HUES48 (cell line): ENCODE data around the gene GID8.
"Not testable (repeated sequence)": the region's sequence is repeated elsewhere in the genome, so short reads cannot be mapped to it uniquely, and the experiment has no call there.

Experiments used
- H3K27ac ChIP-seq: one replicate; pipeline ENCODE4 v1.7.0; 2013; ENCODE audit warnings: low read depth, low read length, inconsistent platforms
- H3K27me3 ChIP-seq: 2 replicates; pipeline ENCODE4 v1.6.1; 2013; ENCODE audit warnings: mild to moderate bottlenecking, low read length; ENCODE audit not compliant: control insufficient read depth, insufficient read depth
- H3K36me3 ChIP-seq: 2 replicates; pipeline ENCODE4 v1.6.1; 2013; ENCODE audit warnings: low read length; ENCODE audit not compliant: control insufficient read depth, insufficient read depth
- H3K4me1 ChIP-seq: 2 replicates; pipeline ENCODE4 v1.6.1; 2013; ENCODE audit warnings: mild to moderate bottlenecking, low read length; ENCODE audit not compliant: control insufficient read depth, insufficient read depth
- H3K4me3 ChIP-seq: 2 replicates; pipeline ENCODE4 v1.5.1; 2013; ENCODE audit warnings: mild to moderate bottlenecking, low read depth, low read length
- H3K9ac ChIP-seq: 2 replicates; pipeline ENCODE4 v1.6.1; 2013; ENCODE audit warnings: mild to moderate bottlenecking, low read depth, low read length, moderate library complexity
- H3K9me3 ChIP-seq: 2 replicates; pipeline ENCODE4 v1.6.1; 2013; ENCODE audit warnings: low read length; ENCODE audit not compliant: control insufficient read depth, insufficient read depth

GID8 gene

GRCh38 chr20:62960446-62961309 lies 22.7 kb downstream of the GID8 start:
- H3K36me3 ChIP-seq: peaks cover 34% of the 10 kb centered on the region
- not testable (repeated sequence) for H3K9me3 ChIP-seq, H3K9ac ChIP-seq, H3K27me3 ChIP-seq, H3K27ac ChIP-seq, H3K4me3 ChIP-seq, H3K4me1 ChIP-seq

DNA sequence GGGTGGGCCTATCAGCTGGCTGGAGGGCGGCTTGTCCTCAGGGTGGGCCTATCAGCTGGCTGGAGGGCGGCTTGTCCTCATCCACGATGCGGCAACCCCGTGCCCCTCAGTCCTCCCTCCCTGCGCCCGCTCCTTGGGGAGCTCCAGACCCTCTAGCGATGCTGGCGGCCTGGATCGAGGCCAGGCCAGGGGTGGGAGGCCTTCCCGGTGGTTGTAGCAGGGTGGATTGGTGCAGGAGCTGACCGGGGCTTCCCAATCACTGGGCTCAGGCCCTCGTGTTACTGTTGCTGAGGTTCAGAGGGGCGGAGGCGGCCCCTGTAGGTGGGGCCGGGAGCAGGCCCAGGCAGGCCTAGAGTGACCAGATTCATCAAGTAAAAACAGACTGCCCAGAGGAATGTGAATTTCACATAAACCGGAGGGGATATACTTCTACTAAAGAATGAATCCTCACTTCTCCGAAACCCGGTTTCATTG lies 23.4 kb downstream of the GID8 start:
- Histone ChIP-seq H3K4me3 (no peak overlapping the region), H3K27ac (no peak overlapping the region), H3K4me1 (no peaks in the 10 kb centered on the region), H3K36me3 (peaks cover 33% of the 10 kb centered on the region), H3K27me3 (no peaks in the 10 kb centered on the region), H3K9ac (no peak overlapping the region), H3K9me3 (no peaks in the 10 kb centered on the region)

- Histone ChIP-seq H3K9me3 (no peaks in the 10 kb centered on the region), H3K4me1 (no peaks in the 10 kb centered on the region), H3K9ac (no peak overlapping the region), H3K36me3 (peaks cover 29% of the 10 kb centered on the region), H3K4me3 (no peak overlapping the region), H3K27me3 (no peaks in the 10 kb centered on the region), H3K27ac (no peak overlapping the region)
Observed at GRCh38 chr20:62961799-62962198, 23.9 kb downstream of the GID8 start.

DNA sequence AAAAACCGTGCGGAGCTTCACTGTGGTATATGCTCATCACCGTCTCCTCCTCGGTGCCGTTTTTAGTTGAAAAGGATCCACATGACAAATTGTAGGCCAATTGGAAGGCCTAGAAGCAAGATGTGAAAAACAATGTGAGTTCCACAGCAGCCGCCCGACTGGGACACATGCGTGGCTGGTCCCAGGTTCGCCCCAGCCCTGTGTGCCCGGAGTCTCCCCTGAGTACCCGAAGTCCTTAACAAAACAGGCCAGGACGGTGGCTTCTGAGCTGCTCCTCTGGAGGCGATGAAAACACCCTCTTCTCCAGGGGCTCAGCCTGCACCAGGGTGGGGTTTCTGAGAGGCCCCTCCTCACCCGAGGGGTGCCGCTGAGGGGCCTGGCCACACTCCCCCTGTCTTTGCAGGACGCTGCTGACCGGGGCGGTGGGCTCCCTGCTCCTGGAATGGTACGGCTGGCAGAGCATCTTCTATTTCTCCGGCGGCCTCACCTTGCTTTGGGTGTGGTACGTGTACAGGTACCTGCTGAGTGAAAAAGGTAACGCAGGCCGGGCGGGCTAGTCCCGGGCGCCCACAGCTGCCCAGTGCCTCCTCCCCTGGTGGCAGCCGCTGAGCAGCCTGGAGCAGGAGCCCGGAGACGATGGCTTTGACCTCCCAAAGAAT lies 24.4 kb downstream of the GID8 start:
- Histone ChIP-seq H3K9me3 (no peaks in the 10 kb centered on the region), H3K4me1 (no peaks in the 10 kb centered on the region), H3K27ac (no peak overlapping the region), H3K27me3 (no peaks in the 10 kb centered on the region), H3K4me3 (no peak overlapping the region), H3K36me3 (peaks cover 26% of the 10 kb centered on the region), H3K9ac (no peak overlapping the region)

GRCh38 chr20:62962891-62963613 lies 25.1 kb downstream of the GID8 start:
- Histone ChIP-seq H3K9me3 (no peaks in the 10 kb centered on the region), H3K27me3 (no peaks in the 10 kb centered on the region), H3K27ac (no peak overlapping the region), H3K9ac (no peak overlapping the region), H3K36me3 (peaks cover 19% of the 10 kb centered on the region; the same call in 1 of the 2 replicates), H3K4me3 (no peak overlapping the region), H3K4me1 (no peaks in the 10 kb centered on the region)

DNA sequence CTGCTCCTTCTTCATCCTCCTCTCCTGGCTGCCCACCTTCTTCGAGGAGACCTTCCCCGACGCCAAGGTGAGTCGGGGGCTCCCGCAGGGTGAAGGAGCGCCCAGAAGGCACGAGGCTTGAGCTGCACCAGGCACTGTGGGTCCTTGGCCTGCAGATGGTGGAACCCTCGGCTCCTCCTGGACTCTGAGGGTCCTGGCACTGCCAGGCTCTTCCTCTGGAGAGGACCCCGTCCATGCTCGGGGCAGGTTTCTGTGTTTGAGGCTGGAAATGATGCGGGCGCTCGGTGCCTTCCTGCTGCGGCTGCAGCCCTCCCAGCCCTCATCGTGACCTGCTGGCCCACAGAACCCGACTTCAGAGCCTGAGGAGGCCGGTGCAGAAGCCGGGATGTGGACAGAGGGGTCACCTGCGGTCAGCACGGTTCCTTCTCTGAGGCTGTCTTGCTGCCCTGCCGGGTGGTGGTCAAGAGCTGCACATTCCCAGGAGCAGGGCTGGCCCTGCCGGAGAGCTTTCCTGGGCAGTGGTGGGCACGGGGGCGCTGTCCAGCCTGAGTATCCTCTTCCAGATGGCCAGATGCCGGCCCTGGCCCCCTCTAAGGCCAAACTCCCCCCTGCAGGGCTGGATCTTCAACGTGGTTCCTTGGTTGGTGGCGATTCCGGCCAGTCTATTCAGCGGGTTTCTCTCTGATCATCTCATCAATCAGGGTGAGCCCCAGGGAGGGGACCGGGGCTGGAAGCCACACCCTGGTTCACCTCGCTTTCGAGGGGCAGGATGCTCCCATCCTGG lies 25.9 kb downstream of the GID8 start:
- H3K36me3 ChIP-seq: peaks cover 18% of the 10 kb centered on the region; the same call in 1 of the 2 replicates
- no peak overlapping the region for H3K9ac ChIP-seq
- H3K4me3 ChIP-seq: no peak overlapping the region

GRCh38 chr20:62964700-62965099 lies 26.8 kb downstream of the GID8 start:
- Histone ChIP-seq H3K9me3 (no peaks in the 10 kb centered on the region), H3K36me3 (peaks cover 18% of the 10 kb centered on the region; the same call in 1 of the 2 replicates), H3K4me1 (no peaks in the 10 kb centered on the region), H3K9ac (no peak overlapping the region), H3K27me3 (no peaks in the 10 kb centered on the region), H3K4me3 (no peak overlapping the region), H3K27ac (no peak overlapping the region)

More for the DNA sequence above, 25.9 kb downstream of the GID8 start:
- Histone ChIP-seq H3K9me3 (no peaks in the 10 kb centered on the region), H3K4me1 (no peaks in the 10 kb centered on the region), H3K27me3 (no peaks in the 10 kb centered on the region), H3K27ac (no peak overlapping the region)

- Histone ChIP-seq H3K27ac (no peak overlapping the region), H3K9ac (no peak overlapping the region), H3K36me3 (peaks cover 18% of the 10 kb centered on the region; the same call in 1 of the 2 replicates), H3K4me3 (no peak overlapping the region), H3K27me3 (no peaks in the 10 kb centered on the region), H3K9me3 (no peaks in the 10 kb centered on the region), H3K4me1 (no peaks in the 10 kb centered on the region)
Observed at GRCh38 chr20:62965363-62965771, 27.4 kb downstream of the GID8 start.

DNA sequence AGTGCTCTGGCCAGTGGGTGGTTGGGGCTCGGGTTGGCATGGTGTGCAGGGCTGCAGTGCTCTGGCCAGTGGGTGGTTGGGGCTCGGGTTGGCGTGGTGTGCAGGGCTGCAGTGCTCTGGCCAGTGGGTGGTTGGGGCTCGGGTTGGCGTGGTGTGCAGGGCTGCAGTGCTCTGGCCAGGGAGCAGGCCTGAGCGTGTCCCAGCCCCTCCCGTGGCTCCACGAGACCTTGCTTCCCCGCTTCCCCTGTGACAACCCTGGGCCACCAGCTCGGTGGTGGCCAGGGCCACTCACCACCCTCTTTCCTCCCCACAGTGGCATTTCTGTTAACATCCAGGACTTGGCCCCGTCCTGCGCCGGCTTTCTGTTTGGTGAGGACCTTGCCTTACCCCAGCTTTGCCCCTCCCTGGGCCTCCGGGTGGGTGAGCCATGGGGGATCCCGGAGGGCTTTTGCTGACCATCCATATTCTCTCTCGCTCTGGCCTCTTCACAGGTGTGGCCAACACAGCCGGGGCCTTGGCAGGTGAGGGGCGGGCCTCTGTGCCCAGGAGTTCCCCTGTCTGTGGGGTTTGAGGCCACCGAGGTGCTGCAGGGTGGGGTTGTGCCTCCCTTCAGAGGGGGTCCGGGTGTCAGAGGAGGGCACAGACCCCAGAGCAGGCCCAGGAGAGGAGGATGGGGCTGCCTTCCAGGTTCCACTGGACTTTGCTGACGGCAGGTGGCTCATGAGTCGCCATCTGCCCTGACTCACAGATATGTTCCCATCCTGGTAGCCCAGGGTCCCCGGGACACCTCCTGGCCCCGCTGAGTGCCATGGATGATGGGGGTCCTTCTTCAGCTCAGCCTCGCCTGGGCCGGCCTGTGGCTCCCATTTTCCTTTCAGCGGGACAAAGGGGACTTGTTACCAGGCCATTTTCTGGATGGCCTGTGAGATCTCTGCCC lies 28.5 kb downstream of the GID8 start:
- Histone ChIP-seq H3K36me3 (peaks cover 18% of the 10 kb centered on the region; the same call in 1 of the 2 replicates), H3K27me3 (no peaks in the 10 kb centered on the region), H3K27ac (no peak overlapping the region), H3K4me1 (no peaks in the 10 kb centered on the region), H3K4me3 (no peak overlapping the region), H3K9ac (no peak overlapping the region), H3K9me3 (no peaks in the 10 kb centered on the region)
